Ovary (tissue), 3 donors: ENCODE measurements around the gene C2orf81.

Experiments
- POLR2A ChIP-seq: fragments of 450-650 bp; IDR thresholded peaks from one replicate; pipeline ENCODE4 v1.6.1; 2017; ENCODE audit warnings: antibody characterized with exemption, mild to moderate bottlenecking, moderate library complexity
- TF ChIP-seq, protein P1 (sequence below), 3 donors: fragments of 450-650 bp in 2 of 3; fragments of 200-600 bp in 1 of 3; IDR thresholded peaks; one replicate each; pipeline versions ENCODE4 v1.5.1 to v1.8.0; 2016 to 2022; ENCODE audit warnings: antibody characterized with exemption in 3 of 3, mild to moderate bottlenecking in 1 of 3
- donor health status: DM: no; HTN: no; CAD: no.

DNA sequence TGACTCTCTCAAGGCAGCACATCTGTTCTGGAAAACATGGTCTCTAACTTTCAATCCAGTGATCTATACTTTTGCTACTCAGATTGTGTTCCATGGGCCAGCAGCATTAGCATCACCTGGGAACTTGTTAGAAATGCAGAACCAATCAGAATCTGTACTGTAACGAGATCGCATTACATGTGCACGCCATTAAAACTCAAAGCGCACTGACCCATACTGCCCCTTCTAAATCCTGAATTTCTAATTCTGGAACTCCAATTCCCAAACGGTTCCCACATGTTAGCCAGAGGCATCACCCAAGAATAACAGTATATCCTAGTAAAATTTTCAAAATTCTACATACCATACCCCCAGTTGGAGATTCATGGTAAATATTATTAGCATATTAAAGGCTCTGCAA, 30.8 kb downstream of the C2orf81 start:
- no peak for TF ChIP-seq POLR2A
- TF ChIP-seq, protein P1, sequence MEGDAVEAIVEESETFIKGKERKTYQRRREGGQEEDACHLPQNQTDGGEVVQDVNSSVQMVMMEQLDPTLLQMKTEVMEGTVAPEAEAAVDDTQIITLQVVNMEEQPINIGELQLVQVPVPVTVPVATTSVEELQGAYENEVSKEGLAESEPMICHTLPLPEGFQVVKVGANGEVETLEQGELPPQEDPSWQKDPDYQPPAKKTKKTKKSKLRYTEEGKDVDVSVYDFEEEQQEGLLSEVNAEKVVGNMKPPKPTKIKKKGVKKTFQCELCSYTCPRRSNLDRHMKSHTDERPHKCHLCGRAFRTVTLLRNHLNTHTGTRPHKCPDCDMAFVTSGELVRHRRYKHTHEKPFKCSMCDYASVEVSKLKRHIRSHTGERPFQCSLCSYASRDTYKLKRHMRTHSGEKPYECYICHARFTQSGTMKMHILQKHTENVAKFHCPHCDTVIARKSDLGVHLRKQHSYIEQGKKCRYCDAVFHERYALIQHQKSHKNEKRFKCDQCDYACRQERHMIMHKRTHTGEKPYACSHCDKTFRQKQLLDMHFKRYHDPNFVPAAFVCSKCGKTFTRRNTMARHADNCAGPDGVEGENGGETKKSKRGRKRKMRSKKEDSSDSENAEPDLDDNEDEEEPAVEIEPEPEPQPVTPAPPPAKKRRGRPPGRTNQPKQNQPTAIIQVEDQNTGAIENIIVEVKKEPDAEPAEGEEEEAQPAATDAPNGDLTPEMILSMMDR (IDR thresholded peaks at IDR 0.05) = no peak
